GM19324 (cell line): ENCODE data around the gene FSTL4.
"Not testable (repeated sequence)": the region's sequence is repeated elsewhere in the genome, so short reads cannot be mapped to it uniquely, and the experiment has no call there.

Experiments
- ATAC-seq: cut with Tn5 transposase; IDR thresholded peaks from one replicate; pipeline ENCODE4 v1.9.1; 2021; ENCODE audit warnings: mild to moderate bottlenecking, moderate library complexity; ENCODE audit not compliant: unreplicated experiment, low FRiP score

The FSTL4 gene

DNA sequence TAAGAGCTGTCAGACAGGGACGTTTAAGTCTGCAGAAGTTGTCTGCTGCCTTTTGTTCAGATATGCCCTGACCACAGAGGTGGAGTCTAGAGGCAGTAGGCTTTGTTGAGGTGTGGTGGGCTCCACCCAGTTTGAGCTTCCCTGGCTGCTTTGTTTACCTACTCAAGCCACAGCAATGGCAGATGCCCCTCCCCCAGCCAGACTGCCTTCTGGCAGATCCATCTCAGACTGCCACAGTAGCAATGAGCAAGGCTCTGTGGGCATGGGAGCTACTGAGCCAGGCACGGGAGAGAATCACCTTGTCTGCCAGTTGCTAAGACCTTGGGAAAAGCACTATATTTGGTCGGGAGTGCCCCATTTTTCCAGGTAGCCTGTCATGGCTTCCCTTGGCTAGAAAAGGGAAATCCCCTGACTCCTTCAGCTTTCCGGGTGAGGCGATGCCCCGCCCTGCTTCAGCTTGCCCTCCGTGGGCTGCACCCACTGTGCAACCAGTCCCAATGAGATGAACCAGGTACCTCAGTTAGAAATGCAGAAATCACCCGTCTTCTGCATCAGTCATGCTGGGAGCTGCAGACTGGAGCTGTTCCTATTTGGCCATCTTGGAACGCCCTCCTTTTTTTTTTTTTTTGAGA, 441.5 kb downstream of the FSTL4 start:
- ATAC-seq: not testable (repeated sequence)

DNA sequence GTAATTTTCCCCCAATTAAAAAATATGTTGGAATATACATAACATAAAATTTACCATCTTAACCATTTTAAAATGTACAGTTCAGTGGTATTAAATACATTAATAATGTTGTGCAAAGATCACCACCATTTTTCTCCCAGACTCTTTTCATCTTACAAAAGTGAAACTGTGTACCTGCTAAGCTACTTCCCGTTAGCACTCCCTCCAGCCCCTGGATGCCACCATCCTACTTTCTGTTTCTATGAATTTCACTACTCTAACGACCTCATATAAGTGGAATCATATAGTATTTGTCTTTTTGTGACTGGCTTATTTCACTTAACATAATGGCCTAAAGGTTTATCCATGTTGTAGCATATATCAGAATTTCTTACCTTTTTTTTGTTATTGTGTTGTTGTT, 447.6 kb downstream of the FSTL4 start:
- no peak for ATAC-seq

DNA sequence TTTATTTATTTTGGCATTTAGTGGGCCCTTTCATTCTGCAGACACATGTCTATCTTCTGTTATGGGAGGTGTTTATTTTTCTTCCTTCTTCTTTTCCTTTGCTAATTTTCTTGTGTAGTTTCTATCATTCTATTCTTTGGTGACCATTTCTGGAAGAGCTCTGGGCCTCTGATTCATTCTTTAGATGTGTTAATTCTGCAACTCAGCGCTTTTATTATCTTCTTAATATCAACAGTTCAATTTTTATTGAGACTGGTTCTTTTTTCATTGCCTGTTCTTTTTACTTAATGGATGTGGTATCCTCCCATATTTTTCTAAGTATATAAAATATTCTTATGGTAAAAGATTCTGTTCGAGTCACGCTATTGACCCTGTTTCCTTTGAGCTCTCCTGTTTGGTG, 448.5 kb downstream of the FSTL4 start:
- ATAC-seq: no peak

DNA sequence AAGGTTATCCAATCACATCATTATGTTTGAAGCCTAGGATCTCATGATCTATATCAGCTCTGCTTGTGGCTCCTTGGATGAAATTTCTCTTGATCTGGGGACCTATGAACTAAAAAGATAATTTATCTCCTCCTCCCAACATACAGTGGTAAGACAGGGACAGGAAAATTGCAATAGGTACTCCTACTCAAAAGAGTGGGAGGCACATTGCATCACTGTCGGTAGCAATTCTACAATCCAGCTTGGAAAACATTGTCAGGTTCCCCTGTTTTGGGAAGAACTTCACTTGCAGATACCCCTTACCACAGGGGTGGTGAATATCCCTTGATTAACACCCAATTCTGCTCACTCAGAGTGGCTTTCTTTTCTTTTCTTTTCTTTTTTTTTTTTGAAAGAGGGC, 452.8 kb downstream of the FSTL4 start:
- ATAC-seq: no peak

DNA sequence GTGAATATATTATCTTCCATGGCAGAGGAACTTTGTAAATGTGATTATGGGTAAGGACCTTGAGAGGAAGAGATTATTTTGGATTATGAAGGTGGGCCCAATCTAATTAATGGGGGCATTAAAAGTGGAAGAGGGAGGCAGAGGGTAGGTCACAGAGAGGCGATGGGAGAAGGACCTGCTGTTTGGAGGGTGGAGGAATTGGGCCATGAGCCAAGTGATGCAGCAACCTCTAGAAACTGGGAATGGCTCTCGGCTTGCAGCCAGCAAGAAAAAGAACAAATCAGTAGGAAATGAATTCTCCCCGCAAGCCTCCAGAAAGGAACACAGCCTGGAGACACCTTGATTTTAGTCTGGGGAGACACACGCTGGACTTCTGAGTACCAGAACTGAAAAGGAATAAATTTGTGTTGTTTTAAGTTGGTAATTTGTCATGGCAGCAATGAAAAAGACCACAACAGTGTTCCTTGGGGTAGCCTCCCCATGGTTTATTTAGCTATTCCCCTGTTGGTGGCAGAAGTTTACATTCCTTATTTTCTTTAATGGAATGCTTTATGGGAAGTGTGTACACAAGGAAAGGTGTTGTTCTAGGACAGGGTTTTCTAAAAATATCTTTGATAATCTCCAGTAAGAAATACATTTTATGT, 456.9 kb downstream of the FSTL4 start:
- no peak for ATAC-seq

DNA sequence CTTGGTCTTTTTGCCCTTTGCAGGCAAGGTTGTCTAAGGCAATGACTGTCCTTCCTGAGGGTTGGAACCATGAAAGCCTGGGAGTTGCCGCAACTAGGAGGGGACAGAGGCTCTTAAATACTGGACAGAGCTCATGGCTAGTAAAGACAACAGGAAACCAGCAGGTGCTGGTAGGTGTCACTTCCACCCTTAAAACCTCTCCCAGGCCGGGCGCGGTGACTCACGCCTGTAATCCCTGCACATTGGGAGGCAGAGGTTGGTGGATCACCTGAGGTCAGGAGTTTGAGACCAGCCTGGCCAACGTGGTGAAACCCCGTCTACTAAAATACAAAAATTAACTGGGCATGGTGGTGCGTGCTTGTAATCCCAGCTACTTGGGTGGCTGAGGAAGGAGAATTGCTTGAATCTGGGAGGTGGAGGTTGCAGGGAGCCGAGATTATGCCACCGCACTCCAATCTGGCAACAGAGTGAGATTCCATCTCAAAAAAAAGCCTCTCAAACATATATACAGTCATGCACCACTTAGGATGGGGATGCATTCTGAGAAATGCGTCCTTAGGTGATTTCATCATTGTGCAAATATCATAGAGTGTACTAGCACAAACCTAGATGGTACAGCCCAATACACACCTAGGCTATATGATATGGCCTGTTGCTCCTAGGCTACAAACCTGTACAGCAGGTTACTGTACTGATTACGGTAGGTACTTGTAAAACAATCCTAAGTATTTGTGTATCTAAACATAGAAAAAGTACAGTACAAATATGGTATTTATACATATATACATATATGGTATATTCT, 457.9 kb downstream of the FSTL4 start:
- no peak for ATAC-seq

DNA sequence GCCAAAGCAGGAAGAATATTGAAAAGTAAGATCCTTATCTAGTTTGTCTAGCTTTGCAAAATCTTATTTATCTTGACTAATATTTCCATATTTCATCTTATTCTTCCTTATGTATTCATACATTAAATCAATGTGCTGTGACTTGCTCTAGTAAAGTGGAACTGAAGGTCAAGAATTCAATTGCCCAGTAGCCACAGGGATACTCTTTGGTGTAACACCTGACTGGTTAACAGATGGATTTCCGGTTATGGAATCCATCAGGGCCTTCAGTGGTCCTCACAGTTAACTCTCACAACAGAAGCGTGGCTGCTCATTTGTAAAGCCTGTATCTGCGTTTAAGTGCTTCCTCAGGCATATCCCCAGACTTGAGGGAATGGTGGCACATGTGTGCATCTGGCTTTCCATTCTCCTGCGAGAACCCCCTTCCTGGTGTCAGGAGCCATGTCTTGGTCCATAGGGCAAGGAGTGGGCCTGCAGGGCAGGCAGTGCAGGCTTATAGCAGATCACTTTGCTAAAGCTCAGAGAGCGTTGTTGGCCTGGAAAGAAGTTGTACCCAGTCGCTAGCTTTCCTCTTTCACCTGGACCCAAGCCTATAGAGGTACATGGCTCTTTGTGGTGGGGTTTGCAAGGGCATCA, 461.3 kb downstream of the FSTL4 start:
- no peak for ATAC-seq

DNA sequence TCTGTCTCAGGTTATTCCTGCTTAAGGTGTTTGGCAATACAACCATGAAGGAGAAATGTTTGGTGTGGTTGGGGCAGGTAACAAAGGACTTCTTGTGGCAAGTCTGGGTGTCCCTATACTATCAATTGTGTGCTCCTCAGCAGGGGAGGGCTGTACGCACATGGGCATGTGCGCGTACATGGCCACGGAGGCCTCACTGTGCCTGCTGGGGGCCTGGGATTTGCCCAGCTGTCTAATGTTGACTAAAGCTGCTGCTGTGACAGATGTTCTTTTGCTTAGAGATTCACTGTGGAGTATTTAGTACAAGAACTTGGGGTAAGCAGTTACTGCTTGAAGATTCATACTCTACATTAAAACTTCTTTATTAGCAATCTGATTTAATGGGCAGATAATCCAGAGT, 463.0 kb downstream of the FSTL4 start:
- ATAC-seq: no peak

DNA sequence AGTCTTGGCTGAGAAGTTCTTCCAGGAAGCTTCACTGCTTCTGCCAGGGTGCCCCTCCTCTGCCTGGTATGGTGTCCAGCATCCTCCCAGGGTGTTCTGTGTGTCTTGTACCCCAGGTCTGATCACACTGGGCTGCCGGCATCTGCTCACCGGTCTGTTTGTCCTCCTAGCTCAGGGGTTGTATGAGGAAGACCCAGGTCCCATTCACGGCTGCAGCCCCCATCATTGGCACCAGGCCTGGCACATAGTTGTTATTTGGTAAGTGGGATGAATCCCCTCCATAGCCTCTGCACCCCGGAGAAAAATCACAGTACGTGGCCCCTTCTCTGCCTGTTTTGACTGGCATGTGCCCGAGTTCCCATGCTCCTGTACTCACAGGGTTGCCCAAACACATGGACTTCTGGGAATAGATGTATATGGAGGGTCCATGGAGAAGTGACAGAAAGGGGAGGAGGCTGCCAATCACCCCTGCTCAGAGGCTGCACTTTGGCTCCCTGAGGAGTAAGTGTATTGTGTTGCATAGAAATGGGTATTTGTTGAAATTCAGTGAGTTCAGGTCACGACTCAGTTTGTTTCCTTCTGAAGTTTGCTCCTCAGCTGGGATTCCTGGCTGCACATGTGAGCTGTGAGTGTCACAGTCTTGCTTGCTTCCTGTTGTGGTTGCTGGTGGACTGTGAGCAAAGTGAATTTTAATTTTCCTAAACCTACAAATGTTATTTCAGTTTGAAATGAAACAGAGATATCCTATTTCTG, 464.4 kb downstream of the FSTL4 start:
- ATAC-seq: no peak

DNA sequence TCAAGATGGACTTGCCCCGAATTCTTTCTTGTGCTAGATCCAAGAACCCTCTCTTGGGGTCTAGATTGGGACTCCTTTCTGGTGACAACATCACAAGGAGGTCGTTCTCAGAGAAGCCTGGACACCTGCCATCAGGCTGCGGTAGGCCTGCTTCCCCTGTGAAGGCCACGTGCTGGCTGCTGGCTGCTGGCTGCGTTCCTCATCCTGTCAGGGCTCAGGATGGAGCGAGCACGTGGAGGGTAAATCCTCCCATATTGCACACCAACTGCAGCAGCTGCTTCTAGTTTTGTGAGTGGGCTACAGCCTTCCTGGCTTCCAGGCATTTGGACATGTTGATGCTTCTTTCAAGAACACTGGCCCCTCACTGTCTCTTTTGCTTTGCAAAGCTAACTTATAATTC, 464.9 kb downstream of the FSTL4 start:
- no peak for ATAC-seq
